Left ventricle myocardium inferior (tissue), 1 donor: ENCODE results near the gene WFIKKN1. TPM values are rescaled to one million over a fixed set of nuclear protein-coding genes. Genes with fewer than 3 reads are reported as not detected.

Experiments
- DNase-seq: peaks from one replicate; pipeline ENCODE4 v3.0.0-alpha.2; 2020
- H3K27ac ChIP-seq: fragments of 200-600 bp; replicated peaks from 2 replicates; pipeline ENCODE4 v1.8.0; 2021
- H3K27me3 ChIP-seq: fragments of 200-600 bp; 2 replicates; pipeline ENCODE4 v1.8.0; 2021; ENCODE audit warnings: low read depth
- H3K36me3 ChIP-seq: fragments of 200-600 bp; 2 replicates; pipeline ENCODE4 v1.8.0; 2021
- H3K4me1 ChIP-seq: fragments of 200-600 bp; 2 replicates; pipeline ENCODE4 v1.8.0; 2021
- H3K4me3 ChIP-seq: fragments of 200-600 bp; 2 replicates; pipeline ENCODE4 v1.8.0; 2021; ENCODE audit warnings: mild to moderate bottlenecking, moderate library complexity
- H3K9me3 ChIP-seq: fragments of 200-600 bp; replicated peaks from 2 replicates; pipeline ENCODE4 v1.8.0; 2021
- intact Hi-C: fragments of 100-400 bp; cut with micrococcal nuclease; formaldehyde crosslinking; loops from one replicate; pipeline ENCODE4 v1.11.0; 2022
- total RNA-seq: library from RNA; stranded (reverse); fragmentation: NEBNext Ultra II Directional; extraction: Animal tissue kit (Norgen Biotek cat#: 25700); gene quantifications from one replicate; pipeline ENCODE4 v1.2.1, GENCODE V29; 2021
- TF ChIP-seq, protein P1 (sequence below): fragments of 200-600 bp; IDR thresholded peaks from 2 replicates; pipeline ENCODE4 v1.8.0; 2021; ENCODE audit warnings: antibody characterized with exemption, mild to moderate bottlenecking, borderline replicate concordance
- donor health status: DM: no; HTN: yes; CAD: no; lungs with severe emphysema.

WFIKKN1 gene
- total RNA-seq, 1 donor from 2014 or later, result 0.14 TPM

DNA sequence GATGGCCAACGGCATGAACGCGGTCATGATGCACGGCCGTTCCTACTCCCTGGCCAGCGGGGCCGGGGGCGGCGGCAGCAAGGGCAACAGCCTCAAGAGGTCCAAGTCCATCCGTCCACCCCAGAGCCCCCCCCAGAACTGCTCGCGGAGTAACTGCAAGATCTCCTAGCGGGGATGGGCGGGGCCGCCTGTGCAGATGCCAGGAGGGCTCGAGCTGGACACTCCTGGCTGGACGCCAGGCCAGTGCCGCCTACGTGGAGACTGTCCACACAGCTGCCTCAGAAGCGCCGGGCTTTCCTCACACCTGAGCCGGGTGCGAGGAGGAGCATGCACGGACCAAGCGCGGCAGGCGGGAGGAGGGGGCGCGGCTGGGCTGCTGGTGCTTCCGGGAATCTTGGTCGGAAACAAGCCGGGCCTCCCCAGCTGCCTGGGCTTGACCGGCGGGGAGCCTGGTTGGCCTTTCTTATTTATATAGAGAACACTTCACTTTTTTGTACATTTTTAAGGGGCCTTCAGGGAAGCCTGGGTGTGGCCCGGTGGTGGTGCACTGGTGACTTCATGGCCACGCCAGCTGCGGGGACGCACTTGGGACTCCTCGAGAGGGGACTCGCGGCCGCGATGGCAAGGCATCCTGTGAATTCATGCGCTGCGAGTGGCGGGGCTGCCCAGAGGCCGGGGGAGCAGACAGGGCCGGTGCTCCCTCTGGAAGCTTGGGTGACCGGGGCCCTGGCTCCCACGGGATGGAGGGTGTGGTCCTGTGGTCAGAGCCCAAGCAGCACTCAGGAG, 3.1 kb upstream of the WFIKKN1 start:
- intact Hi-C loops, result no loop called here
- H3K27ac ChIP-seq, result no peak overlapping the region

DNA sequence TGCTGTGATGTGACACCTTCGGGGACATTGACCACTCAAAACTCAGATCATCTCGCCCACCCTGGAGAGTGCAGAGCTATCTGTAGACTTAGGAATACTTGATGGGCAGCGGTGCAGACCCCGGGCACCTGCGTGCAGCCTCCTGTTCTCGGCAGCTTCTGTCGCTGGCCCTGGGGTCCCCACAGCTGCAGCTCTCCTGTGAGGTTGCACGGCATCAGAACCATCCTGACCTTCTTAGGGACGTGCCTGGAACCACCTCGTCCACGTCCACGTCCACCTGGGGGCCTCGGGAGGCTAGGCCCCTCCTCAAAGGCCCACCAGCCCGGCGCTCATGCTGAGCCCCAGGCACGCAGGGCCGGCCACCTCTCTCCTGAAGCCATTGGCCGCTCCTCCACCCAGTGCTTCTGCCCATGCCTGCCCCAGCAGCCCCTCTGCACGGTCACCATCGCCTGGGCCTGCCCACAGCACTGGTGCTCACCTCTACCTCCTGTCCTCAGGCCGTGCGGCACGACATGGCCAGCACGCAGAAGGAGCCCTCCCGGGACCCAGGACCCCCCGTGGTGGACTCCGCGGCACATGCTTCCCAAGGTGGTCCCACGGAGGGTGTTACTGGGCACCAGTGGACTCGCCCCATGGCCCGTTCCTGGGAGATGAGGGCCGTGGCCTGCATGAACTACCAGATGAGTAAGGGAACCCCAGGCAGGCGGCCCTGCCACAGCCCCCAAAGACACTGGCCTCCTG, 2.3 kb upstream of the WFIKKN1 start:
- H3K4me3 ChIP-seq, result no peak overlapping the region
- no peaks in the 10 kb centered on the region for H3K9me3 ChIP-seq
- no peak for DNase-seq
- intact Hi-C loops, result no loop called here
- TF ChIP-seq, protein P1, sequence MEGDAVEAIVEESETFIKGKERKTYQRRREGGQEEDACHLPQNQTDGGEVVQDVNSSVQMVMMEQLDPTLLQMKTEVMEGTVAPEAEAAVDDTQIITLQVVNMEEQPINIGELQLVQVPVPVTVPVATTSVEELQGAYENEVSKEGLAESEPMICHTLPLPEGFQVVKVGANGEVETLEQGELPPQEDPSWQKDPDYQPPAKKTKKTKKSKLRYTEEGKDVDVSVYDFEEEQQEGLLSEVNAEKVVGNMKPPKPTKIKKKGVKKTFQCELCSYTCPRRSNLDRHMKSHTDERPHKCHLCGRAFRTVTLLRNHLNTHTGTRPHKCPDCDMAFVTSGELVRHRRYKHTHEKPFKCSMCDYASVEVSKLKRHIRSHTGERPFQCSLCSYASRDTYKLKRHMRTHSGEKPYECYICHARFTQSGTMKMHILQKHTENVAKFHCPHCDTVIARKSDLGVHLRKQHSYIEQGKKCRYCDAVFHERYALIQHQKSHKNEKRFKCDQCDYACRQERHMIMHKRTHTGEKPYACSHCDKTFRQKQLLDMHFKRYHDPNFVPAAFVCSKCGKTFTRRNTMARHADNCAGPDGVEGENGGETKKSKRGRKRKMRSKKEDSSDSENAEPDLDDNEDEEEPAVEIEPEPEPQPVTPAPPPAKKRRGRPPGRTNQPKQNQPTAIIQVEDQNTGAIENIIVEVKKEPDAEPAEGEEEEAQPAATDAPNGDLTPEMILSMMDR, result no peak
- peaks cover 43% of the 10 kb centered on the region for H3K36me3 ChIP-seq
- H3K4me1 ChIP-seq, result peaks cover 26% of the 10 kb centered on the region
- no peaks in the 10 kb centered on the region for H3K27me3 ChIP-seq
- no peak overlapping the region for H3K27ac ChIP-seq

More for the DNA sequence above, 3.1 kb upstream of the WFIKKN1 start:
- TF ChIP-seq, protein P1, result no peak
- DNase-seq, result no peak
- Histone ChIP-seq H3K4me1 (peaks cover 26% of the 10 kb centered on the region), H3K4me3 (no peak overlapping the region), H3K36me3 (peaks cover 34% of the 10 kb centered on the region), H3K9me3 (no peaks in the 10 kb centered on the region), H3K27me3 (no peaks in the 10 kb centered on the region)

DNA sequence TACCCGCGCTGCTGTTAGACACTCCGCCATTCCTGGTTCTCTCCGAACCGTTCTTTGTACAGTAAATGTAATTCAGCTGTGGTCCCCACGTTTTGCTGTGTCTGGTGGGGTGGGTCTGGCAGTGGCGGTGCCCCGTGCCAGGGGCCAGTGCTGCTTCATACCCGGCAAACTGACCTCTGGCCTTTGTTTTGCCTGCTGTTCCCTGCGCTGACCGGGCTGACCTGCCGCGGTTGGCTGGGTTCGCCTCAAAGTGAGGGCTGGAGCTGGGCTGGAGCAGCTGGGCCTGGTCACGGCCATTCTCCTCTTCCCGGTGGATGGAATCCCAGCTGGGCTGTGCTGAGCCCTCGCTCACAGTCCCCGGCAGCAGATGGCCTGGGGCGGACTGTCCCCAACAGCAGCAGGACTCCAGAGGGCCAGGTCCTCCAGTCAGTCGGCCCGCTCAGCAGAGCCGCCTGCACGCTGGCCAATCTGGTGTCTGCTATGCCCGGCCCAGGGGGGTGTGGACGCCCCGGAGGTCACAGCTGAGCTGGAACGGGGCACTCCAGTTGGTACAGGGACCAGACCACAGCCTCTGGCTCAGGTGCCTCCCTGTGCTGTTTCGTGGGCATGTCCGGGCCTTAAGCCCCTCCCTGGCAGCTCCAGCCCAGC, 1.5 kb upstream of the WFIKKN1 start:
- Histone ChIP-seq H3K27ac (peak overlapping the region; percentile 46), H3K4me1 (peaks cover 26% of the 10 kb centered on the region), H3K27me3 (no peaks in the 10 kb centered on the region), H3K36me3 (peaks cover 51% of the 10 kb centered on the region), H3K4me3 (no peak overlapping the region), H3K9me3 (no peaks in the 10 kb centered on the region)
- TF ChIP-seq, protein P1, result no peak
- no peak for DNase-seq
- intact Hi-C loops, result no loop called here

DNA sequence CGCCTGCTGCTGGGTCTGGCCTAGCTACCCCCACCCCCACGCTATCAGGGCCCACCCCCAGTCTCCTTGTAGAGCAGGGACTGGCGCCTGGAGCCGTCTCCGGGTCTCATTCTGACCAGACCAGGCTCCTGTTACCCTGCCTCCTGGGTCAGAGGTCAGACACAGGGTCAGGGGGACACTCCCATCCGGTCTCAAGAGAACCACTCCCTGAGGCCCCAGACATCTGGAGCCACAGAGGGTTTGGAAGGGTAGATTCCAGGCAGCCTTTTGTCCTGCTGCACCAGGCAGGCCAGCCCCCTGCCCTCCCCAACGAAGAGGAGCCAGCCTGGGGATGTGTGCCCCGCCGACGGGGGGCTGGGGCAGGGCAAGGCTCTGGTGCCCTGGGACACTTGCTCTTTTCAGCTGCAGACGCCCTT, 944 bp upstream of the WFIKKN1 start:
- intact Hi-C loops, result no loop called here
- DNase-seq, result no peak
- Histone ChIP-seq H3K4me3 (no peak overlapping the region), H3K4me1 (peaks cover 27% of the 10 kb centered on the region), H3K36me3 (peaks cover 54% of the 10 kb centered on the region), H3K27ac (peak overlapping the region; percentile 46), H3K27me3 (no peaks in the 10 kb centered on the region), H3K9me3 (no peaks in the 10 kb centered on the region)
- TF ChIP-seq, protein P1, result no peak

DNA sequence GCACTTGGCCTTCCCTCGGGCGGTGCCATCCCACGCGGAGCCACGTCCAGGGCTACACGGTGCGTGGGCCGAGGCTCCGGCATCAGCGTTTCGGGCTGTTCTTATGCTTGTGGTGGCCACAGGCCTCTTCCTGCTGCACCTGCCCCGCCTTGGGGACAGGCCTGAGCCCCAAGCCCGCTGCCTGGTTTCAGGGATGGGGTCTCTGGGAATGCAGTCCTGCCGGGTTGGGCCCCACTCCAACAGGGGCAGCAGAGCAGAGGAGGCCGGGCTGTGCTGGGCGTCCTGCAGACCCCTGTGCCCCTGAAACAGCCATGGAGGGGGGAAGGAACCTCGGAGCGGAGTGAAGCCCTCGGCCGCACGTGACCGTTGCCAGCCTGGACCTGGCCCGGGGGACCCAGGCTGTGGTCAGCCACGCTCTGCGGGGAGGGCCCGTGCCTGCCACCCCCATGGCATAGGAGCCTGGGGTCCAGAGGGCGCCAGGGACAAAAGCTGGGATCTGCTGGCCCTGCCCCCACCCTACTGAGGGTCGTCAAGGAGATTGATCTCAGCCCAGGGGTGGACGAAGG, 453 bp upstream of the WFIKKN1 start:
- intact Hi-C loops, result no loop called here
- Histone ChIP-seq H3K27ac (peak overlapping the region; percentile 46), H3K27me3 (no peaks in the 10 kb centered on the region), H3K9me3 (no peaks in the 10 kb centered on the region), H3K4me1 (peaks cover 32% of the 10 kb centered on the region), H3K4me3 (no peak overlapping the region), H3K36me3 (peaks cover 54% of the 10 kb centered on the region)
- TF ChIP-seq, protein P1, result no peak
- no peak for DNase-seq
